EL (cell line): ENCODE results near the gene FYB2.
"Not testable (repeated sequence)": the region's sequence is repeated elsewhere in the genome, so short reads cannot be mapped to it uniquely, and the experiment has no call there.

Experiments used
- DNase-seq: peaks from one replicate; pipeline ENCODE4 v3.0.0-alpha.2; 2016

Gene FYB2

GRCh38 chr1:56795870-56796269 is 23.3 kb downstream of the FYB2 start:
- no peak for DNase-seq

DNA sequence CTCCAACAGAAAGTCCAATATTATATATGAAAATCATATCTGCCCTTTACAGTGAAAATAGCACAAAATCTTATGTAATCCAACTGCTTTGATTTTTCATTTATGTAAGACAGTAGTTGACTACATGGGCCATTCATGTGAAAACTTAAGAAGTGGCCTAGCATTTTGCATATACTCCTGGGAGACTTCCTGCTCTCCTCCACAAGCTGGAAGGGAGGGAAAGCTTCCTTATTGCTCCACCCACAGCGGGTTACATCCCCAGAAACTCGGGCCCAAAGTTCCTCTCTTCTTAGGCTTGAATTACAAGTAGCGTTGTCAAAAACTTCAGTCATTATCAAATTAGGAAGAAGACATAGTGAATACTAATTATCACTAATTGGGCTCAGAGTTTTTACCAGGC is 29.2 kb downstream of the FYB2 start:
- no peak for DNase-seq

DNA sequence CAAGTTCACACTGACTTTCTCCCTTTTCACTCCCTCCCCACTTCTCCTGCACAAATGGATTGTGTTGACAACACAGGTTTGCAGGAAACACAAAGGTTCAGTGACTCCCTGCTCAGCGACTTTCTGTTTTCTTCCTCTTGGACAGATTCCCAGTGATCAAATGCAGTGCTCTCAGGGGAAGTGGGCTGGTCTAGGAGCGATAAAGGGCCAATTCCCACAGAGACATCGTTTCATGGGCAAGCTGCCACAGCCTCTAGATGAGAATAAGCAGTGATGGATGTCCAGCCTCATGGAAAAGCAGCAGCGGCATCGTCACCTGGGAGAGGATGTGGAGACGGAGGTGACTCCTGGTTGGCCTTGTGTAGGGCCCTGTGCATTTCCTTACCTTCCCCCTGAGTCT is 30.6 kb downstream of the FYB2 start:
- no peak for DNase-seq

- DNase-seq = no peak
Measured at GRCh38 chr1:56788102-56788501, 31.1 kb downstream of the FYB2 start.

GRCh38 chr1:56787330-56787729 is 31.9 kb downstream of the FYB2 start:
- no peak for DNase-seq

- no peak for DNase-seq
Measured at GRCh38 chr1:56782773-56783172, 36.4 kb downstream of the FYB2 start.

DNA sequence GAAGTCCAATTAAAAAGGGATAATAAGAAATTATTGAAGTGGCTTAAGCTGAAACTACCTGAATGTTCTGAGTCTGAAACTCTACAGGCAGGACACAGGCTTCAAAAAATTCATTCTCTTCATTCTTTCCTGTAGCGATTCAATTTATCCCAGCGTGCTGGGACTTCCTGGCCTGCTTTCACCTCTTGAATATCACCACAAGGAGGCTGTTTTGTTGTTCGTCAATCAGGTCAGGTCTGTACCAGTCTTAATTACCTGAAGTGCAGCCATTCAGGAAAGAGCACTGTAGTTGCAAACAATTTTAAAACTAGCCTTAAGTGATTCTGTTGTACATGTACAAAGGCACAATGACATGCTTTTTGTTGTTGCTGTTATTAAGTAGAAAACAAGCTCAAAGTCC is 38.4 kb downstream of the FYB2 start:
- DNase-seq = no peak

DNA sequence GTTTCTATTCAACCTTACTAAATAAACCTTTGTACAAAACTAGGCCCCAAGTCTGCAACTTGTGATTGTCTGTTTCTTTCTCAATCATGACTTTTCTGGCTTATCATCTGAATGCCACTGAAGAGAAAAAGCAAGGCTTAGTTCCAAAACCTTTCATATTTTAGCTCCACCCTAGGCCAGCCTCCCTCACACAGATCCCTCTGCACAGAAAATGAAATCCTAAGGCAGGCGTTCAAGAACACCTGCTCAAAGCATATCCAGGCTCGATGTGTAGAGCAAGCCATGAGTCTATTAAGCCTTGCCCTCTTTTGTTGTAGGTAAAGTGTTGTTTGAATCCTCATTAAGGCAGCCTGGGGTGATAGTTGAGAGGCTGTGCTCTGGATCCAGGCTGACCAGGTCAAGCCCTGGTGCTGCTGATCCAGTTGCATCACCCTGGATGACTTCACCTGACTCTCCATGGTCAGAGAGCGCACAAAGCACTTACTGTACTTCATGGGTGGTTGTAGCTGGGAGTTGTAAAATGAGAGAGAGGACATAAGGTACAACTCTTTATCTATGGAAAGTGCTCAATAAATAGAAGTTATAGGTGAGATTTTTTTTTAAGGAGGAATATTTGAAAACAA is 39.0 kb downstream of the FYB2 start:
- no peak for DNase-seq

- DNase-seq = no peak
Measured at GRCh38 chr1:56777972-56778371, 41.2 kb downstream of the FYB2 start.

DNA sequence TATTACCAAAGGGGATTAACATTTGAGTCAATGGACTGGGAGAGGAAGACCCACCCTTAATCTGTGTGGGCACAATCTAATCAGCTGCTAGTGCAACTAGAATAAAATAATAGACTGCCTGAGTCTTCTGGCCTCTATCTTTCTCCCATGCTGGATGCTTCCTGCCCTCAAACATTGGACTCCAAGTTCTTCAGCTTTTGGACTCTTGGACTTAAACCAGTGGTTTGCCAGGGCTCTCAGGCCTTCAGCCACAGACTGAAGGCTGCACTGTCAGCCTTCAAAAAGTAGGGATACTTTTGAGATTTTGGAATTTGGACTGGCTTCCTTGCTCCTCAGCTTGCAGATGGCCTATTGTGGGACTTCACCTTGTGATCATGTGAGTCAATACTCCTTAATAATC is 44.5 kb downstream of the FYB2 start:
- not testable (repeated sequence) for DNase-seq

- DNase-seq = no peak
Measured at GRCh38 chr1:56774067-56774609, 45.1 kb downstream of the FYB2 start.

DNA sequence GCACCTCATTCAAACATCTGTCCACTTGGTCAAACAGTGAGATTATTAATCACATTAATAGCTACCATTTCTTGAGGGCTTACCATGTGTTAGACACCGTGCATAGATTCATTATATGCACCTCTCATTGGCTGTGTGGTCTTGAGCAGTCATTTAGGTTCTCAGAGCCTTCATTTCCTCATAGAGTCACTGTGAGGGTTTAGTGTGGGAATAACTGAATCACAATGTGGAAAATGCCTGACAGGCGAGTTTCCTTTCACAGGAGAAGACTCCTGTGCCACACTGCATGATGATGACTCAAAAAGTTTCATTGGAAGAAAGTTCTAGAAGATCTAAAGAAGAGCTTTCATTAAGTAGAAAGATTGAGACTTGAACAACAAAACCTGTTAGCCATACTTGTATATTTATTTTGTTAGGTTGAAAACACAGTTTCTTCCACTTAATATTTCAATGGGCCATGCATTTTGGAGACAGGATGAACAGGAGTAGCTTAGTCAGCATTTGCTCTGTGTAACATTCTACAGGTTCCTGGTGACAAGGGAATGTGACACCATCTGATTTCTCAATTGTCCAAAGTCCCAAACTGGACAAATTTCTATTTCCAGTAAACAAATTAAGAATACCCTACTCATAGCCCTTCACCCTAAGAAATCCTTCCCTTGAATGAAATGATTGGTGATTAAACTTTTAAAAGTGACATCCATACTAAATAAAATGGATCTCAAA is 45.7 kb downstream of the FYB2 start:
- peak; percentile 29 for DNase-seq

GRCh38 chr1:56771717-56772116 is 47.5 kb downstream of the FYB2 start:
- no peak for DNase-seq

GRCh38 chr1:56758794-56759193 is 60.4 kb downstream of the FYB2 start:
- DNase-seq = no peak

- DNase-seq = peak; percentile 2
Measured at GRCh38 chr1:56758135-56758534, 61.1 kb downstream of the FYB2 start.

GRCh38 chr1:56755911-56756310 is 63.3 kb downstream of the FYB2 start:
- no peak for DNase-seq

DNA sequence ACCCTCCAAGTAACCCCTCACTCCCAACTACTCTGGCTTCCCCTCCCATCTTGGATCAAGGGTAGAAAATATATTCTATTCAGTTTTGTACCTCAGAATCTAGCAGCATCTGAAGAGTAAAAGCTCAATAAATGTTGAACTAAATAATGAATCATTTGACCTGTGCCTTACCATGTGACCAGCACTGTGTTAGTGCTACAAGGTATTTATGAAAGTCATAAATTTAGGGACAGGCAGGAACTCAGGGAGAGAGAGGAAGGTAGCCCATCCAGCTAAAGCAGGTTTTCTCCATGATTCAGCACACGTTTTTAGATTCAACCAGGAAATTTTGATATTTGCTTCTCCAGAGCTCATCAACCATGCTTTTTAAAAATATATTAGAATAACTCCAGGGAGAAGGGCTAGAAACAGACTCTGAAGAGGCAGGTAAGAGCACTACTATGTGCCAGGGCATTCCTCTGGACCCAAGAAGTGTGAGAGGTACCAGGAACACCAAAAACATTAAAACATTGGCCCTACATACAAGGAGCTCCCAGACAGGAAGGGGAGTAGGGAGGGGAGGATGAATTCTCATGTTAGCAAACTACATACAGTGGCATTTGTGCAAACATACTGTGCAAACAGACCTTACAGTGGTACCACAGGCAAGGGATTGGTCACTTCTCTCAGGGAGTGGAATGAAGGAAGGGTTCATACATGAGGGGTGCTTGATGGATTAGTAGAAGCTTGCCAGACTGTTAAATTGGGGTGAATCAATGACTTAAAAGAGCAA is 64.3 kb downstream of the FYB2 start:
- DNase-seq = no peak

GRCh38 chr1:56745231-56745630 is 74.0 kb downstream of the FYB2 start:
- DNase-seq = no peak

GRCh38 chr1:56728964-56729363 is 90.2 kb downstream of the FYB2 start:
- DNase-seq = no peak

GRCh38 chr1:56726706-56727105 is 92.5 kb downstream of the FYB2 start:
- no peak for DNase-seq

GRCh38 chr1:56719171-56719570 is 100.0 kb downstream of the FYB2 start:
- DNase-seq = no peak

GRCh38 chr1:56715156-56715555 is 104.0 kb downstream of the FYB2 start:
- peak; percentile 34 for DNase-seq

DNA sequence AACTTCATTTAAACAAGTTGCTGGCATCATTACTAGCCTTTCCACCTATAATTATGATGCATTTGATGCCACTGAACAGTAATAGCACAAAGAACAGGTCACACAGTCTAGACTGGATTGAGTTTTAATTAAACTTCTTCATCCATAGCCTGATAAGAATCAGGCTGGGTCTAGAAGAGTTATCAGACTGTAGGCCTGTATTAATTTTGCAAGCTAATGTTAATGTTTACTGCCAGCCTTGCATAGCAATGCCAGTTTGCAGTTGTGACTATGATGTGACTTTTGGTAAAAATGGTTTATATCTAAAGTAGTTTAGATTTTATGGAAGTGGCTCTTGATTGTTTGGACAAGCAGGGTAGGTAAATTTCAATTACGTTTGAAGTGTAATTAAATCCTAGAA is 106.1 kb downstream of the FYB2 start:
- no peak for DNase-seq

GRCh38 chr1:56712150-56712549 is 107.1 kb downstream of the FYB2 start:
- no peak for DNase-seq
